ENCODE measurements around the gene ATP8A2.

GRCh38 chr13:26025771-26026170, 654.0 kb downstream of the ATP8A2 start:
- TF ChIP-seq CTCF (IDR thresholded peaks at IDR 0.05) (no peak), EZH2 (IDR thresholded peaks at IDR 0.05) (no peak)

All from neural progenitor cell (in vitro differentiated cells).